ENCODE measurements around the gene DSTYK.
A peak's percentile ranks its signal among the peaks of the same experiment; 100 is the strongest.
"Not testable (repeated sequence)": the region's sequence is repeated elsewhere in the genome, so short reads cannot be mapped to it uniquely, and the experiment has no call there.

The DSTYK gene

GRCh38 chr1:205236951-205237475 is 25.5 kb upstream of the DSTYK start:
- no peak for DNase-seq
- no peak for TF ChIP-seq POLR2A (IDR thresholded peaks at IDR 0.05; ENCODE audit: low read length)
- TF ChIP-seq GATA1 (IDR thresholded peaks at IDR 0.05; ENCODE audit: low read depth, low read length), result no peak

DNA sequence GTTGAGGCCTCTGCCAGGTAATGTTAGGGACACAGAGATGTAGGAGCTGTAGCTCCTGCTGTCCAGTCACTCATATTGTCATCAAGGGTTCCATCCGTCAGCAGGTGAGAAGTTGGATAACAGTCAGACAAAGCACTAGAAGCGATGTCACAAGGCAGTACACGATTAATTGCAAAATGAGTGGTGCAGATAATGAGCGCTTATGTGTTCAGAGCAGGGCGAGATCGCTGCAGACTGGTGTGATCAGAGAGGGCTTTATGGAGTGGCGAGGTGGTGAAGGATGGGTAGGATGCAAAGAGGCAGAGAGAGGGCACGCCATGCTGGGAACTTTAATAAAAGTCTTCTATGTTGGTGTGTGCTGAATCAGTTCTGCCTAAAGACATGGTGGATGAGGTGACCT is 25.0 kb upstream of the DSTYK start:
- TF ChIP-seq GATA1 (IDR thresholded peaks at IDR 0.05; ENCODE audit: low read depth, low read length) (no peak), POLR2A (IDR thresholded peaks at IDR 0.05; ENCODE audit: low read length) (no peak)
- DNase-seq, result peak in 1 of 2 experiments; percentile 21

- TF ChIP-seq POLR2A (IDR thresholded peaks at IDR 0.05; ENCODE audit: low read length), result no peak
- no peak for TF ChIP-seq GATA1 (IDR thresholded peaks at IDR 0.05; ENCODE audit: low read depth, low read length)
- DNase-seq, result no peak
Observed at GRCh38 chr1:205235951-205236350, 24.4 kb upstream of the DSTYK start.

DNA sequence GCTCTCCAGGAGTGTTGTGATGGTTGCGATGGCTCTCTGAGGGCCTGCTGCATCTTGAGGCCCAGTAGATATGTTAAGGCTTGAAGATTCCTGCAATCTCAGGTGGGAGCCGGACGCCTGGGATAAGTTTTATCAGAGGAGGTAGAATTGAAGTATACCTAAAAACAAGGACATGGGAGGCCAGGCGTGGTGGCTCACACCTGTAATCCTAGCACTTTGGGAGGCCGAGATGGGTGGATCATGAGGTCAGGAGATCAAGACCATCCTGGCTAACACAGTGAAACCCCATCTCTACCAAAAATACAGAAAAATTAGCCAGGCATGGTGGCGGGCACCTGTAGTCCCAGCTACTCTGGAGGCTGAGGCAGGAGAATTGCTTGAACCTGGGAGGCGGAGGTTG is 22.5 kb upstream of the DSTYK start:
- DNase-seq, result not testable (repeated sequence)

DNA sequence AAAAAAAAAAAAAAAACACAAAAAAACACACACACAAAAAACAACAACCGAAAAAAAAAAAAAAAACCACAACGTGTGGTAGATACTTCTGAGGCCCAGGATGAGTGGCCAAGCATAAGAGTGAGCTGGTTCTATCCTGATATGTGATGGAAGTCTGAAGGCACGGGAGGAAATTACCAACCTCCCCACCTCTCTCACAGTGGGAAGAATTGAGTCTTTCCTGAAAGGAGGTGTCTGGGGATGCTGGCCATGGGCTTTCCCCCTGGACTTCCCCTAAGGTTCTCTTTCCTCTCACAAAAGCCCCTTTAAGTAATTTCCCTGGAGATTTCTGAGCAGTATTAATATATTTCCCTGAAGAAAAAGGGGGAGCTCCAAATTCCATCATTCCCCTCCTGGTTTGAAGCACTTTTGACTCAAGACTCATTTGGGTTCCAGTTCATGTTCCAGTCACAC is 21.5 kb upstream of the DSTYK start:
- no peak for DNase-seq
- no peak for TF ChIP-seq POLR2A (IDR thresholded peaks at IDR 0.05; ENCODE audit: low read length)
- TF ChIP-seq GATA1 (IDR thresholded peaks at IDR 0.05; ENCODE audit: low read depth, low read length), result no peak

GRCh38 chr1:205232127-205232820 is 20.8 kb upstream of the DSTYK start:
- DNase-seq, result no peak
- TF ChIP-seq POLR2A (IDR thresholded peaks at IDR 0.05; ENCODE audit: low read length), result no peak
- no peak for TF ChIP-seq GATA1 (IDR thresholded peaks at IDR 0.05; ENCODE audit: low read depth, low read length)

GRCh38 chr1:205230982-205231381 is 19.5 kb upstream of the DSTYK start:
- peak; percentile 36 to 58 for DNase-seq
- TF ChIP-seq POLR2A (IDR thresholded peaks at IDR 0.05; ENCODE audit: low read length) (no peak), GATA1 (IDR thresholded peaks at IDR 0.05; ENCODE audit: low read depth, low read length) (no peak)

GRCh38 chr1:205229916-205230700 is 18.6 kb upstream of the DSTYK start:
- DNase-seq, result peak; percentile 70 to 81
- no peak for TF ChIP-seq POLR2A (IDR thresholded peaks at IDR 0.05; ENCODE audit: low read length)
- no peak for TF ChIP-seq GATA1 (IDR thresholded peaks at IDR 0.05; ENCODE audit: low read depth, low read length)

DNA sequence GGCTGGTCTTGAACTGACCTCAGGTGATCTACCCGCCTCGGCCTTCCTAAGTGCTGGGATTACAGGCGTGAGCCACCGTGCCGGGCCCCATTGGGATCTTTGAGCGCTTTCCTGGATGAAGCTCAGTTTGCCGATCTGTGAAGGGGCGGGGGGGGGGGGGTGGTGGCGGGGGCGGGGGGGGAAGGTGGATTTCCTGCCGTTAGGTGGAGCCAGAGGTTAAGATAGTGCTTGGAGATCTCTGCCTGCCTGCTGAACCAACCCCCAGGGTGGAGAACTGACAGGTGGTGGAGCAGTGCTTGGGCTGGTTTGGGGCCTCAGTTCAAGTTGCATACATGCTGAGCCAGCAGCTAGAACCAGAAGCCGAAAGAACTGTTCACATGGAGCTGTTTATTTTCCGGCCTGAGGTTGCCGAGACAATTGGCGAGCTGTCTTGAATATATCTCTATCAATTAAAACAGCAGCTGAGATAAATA is 17.9 kb upstream of the DSTYK start:
- peak; percentile 85 to 88 for DNase-seq
- TF ChIP-seq GATA1 (IDR thresholded peaks at IDR 0.05; ENCODE audit: low read depth, low read length) (no peak), POLR2A (IDR thresholded peaks at IDR 0.05; ENCODE audit: low read length) (peak; percentile 32)

DNA sequence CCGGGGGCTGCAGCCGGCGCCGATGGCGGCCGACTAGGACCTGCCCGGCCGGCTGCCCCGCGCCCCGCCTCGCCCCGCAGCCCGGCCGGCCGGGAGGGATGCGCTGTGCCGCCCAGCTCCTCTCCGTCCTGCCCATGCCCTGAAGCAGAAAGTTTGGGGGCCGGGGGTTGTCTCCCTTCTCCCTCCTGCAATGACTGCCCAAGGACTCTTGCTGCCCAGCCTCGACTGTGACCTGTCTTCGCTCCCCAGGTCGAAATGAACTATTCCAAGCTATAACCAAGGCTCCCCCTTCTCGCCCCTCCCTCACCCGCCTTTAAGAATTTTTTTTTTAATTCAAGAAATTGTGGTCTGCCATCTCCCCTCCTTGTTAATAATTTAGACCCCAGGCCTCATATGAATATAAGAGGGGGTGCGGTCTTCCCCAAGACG is 16.6 kb upstream of the DSTYK start:
- peak; percentile 40 to 61 for DNase-seq
- TF ChIP-seq GATA1 (IDR thresholded peaks at IDR 0.05; ENCODE audit: low read depth, low read length) (no peak), POLR2A (IDR thresholded peaks at IDR 0.05; ENCODE audit: low read length) (no peak)

GRCh38 chr1:205227584-205228013 is 16.1 kb upstream of the DSTYK start, which contains the start of gene TMCC2:
Gene TMCC2 (plus strand): TSS chr1:205227946. CDS start chr1:205228565, 619 bp downstream.
- peak; percentile 92 to 95 for DNase-seq
- TF ChIP-seq POLR2A (IDR thresholded peaks at IDR 0.05; ENCODE audit: low read length) (peak; percentile 43), GATA1 (IDR thresholded peaks at IDR 0.05; ENCODE audit: low read depth, low read length) (no peak)

GRCh38 chr1:205226868-205227583 is 15.5 kb upstream of the DSTYK start:
- TF ChIP-seq GATA1 (IDR thresholded peaks at IDR 0.05; ENCODE audit: low read depth, low read length) (no peak), POLR2A (IDR thresholded peaks at IDR 0.05; ENCODE audit: low read length) (no peak)
- DNase-seq, result peak; percentile 24 to 47

GRCh38 chr1:205225901-205226765 is 14.6 kb upstream of the DSTYK start:
- DNase-seq, result no peak
- TF ChIP-seq POLR2A (IDR thresholded peaks at IDR 0.05; ENCODE audit: low read length) (no peak), GATA1 (IDR thresholded peaks at IDR 0.05; ENCODE audit: low read depth, low read length) (no peak)
